GM18870 (cell line): ENCODE results near the gene UNC93B1.

ENCODE experiments used
- ATAC-seq: cut with Tn5 transposase; IDR thresholded peaks from one replicate; pipeline ENCODE4 v1.9.1; 2021; ENCODE audit warnings: moderate library complexity; ENCODE audit not compliant: unreplicated experiment

Gene UNC93B1

DNA sequence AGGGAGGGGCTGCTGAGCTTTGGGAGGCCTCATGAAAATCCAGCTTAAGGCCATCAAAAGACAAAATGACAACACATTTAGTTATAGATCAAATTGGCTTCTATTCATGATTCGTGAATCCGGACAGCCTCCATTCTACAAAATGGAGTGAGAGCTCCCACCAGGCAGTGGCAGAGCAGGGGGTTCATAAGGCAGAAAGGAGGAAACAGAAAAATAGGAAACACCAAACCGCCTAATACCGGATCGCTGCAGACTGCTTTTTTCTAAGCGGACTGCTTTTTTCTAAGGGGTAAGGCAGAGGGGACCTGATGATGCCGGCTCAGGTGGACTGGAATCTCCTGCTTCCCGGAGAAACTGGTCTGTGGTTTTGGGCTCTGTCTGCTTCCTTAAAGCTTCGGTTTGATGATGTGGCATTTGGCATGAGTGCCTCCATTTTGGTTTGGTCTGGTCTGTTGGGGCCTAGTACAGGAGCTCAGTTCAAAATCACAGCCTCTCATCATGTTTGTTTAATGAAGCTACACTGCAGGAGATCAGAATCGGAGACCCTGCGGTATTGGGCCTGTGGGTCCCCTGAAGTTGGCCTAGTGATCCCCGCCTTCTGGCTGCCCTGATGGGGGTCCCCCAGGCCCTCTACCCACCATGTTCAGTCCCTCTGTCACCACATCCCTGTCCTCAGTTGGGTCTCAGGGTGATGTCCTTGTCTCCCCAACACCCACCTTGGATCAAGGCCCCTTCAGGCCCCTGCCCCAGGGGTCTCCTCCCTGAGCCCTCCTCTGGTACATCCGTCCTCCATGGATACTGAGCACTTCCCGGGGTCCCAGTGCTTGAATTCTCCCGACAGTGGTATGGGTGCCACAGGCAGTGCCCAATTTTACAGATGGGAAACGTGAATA lies 7.4 kb upstream of the UNC93B1 start:
- ATAC-seq = no peak

DNA sequence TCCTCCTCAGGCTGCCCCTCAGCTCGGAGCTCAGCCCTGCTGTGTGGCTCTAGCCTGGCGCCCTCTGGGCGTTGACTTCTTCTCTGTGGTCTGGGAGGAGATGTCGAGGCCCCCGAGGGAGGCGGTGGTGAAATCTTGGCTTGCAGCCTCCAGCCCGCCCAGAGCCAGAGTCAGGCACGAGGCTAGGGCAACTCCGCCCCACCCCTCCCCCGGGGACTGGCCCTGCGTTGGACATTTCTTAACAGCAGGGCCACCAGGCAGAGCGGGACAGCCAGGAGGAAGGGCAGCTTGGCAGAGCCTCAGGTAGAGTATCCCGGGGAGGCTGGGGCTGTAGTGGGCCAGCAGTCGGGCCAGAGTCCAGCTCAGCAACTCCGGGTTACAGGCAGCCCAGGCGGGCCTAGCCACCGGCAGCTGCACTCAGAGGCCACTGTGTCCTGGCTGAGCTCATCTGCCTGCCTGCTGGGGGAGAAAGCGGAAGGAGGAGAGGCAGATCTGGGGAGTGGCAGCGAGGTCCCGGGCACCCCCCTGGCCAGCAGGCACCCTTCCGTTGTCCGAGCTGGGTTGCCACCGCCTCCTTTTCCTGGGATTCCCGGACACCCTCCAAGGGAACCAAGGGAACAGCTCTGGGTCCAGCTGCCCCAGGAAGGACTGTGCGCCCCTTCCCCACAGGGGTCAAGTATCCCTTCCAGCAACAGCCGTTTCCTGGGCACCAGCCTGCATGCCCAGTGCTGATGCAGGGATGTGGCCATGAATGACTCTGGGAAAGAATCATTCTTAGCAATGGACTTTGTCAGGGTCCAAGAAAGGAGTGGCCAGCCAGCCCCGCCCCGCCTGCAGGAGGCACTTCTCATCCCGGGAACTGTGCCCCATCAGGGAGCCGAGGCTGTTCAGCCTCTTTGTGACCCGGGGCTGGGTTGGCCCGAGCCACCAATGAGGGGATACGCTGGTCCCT lies 6.5 kb upstream of the UNC93B1 start, which contains the start of gene ALDH3B1:
TSS of gene ALDH3B1 (plus strand) at position 238 of the 952 bp plus-strand sequence. CDS start 4,971 bp downstream, outside the sequence.
- ATAC-seq = no peak

DNA sequence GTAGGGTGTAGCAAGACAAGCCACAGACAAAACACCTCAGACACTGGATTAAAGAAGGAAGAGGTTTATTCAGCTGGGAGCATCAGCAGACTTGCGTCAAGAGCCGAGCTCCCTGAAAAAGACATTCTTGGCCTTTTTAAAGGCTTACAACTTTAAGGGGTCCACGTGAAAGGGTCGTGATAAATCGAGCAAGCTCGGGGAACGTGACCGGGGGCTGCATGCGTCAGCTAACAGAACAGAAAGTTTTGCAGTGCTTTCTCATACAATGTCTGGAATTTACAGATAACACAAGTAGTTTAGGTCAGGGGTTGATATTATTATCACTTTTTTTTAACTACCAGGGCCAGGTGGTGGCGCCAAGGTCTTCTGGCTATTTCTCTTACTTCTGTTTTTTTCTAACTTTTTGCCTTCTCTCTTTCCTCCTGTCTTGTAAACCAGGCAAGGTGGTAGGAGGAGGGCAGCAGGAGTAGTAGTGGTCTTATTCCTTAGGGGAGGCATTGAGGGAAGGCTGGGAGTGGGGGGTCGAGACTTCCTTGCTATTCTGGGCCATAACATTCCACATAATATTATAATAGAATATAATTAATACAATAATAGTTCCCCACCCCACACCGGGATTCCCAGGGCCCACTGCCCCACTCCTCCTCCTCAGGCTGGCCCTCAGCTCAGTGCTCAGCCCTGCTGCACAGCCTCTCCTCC lies 5.6 kb upstream of the UNC93B1 start:
- ATAC-seq = no peak

DNA sequence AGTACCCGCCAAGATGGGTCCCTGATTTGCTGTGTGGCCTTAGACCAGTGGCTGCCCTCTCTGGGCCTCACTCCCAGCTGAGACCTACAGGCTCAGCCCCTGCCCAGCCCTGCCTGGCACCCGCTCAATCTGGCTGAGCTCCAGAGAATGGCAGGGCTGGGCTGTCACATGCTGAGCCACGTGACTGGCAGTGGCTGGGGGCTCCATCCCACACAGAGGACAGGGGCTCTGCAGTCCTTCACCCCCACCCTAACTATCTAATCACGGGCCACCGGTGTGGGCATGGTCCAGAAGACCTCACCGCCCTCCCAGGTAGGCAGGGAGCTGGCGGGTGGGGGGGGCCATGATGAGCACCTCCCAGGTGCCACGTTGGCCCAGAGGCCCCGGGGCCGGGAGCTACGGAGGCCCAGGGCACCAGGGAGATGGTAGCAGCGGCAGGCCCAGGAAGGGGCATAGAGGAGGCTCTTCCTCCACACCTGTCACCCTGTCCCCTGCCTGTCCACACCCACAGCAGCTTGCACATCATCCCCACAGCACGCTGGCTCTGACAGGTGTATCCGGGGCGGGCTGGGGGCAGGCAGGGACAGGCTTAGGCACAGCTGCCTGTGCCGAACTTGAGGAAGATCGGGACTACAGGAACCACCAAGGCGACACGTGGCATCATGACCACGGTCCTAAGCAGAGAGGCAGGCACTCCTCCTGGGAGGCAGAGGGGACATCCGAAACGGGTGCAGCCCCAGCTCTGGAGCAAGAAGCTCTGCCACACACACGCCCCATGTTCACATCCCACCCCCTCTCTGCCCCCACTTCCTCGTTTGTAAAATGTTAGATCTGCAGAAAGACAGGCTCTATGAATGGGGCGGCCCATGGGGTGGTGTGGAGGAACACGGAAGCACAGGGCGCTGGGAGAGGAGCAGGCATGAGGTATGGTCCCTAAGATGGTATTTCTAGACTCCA lies 4.8 kb upstream of the UNC93B1 start:
- no peak for ATAC-seq

DNA sequence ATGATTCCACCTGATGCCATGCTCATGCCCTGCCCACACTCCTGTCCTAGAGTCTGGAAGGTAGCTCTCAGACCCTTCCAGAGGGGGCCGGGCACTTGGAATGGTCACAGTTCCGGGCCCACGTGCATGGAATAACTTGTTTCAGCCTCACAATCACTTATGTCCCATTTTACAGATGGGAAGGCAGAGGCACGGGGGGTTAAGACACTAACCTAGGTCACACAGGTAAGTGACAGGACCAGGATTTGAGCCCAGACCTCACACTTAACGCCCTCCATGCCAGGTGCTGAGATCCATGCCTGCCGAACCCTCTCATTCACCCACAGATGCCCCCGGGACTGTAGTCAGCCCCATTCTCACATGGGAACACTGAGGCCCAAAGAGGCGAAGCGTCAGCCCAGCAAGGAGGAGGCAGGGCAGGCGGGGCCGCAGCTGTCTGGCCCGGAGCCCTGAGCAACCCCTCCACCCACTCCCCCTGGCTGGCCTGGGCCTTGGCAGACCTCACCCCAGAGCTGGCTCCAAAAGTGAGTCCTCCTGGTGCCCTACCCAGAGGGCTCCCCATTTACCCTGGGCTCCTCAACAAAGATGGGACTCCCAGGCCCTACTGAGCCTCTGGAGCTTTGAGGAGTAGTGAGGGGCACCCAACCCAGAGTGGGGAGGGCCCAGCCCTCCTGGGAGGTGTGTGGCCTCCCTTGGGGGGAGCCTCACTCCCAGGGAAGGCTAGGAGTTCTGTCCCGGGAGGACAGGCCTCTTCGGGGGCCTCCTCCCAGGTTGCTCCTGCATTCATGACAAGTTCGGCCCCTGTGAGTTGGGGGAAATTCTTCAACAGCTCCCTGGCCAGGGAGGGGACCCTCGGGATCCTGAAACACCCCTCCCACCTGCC lies 3.8 kb upstream of the UNC93B1 start:
- ATAC-seq = no peak

DNA sequence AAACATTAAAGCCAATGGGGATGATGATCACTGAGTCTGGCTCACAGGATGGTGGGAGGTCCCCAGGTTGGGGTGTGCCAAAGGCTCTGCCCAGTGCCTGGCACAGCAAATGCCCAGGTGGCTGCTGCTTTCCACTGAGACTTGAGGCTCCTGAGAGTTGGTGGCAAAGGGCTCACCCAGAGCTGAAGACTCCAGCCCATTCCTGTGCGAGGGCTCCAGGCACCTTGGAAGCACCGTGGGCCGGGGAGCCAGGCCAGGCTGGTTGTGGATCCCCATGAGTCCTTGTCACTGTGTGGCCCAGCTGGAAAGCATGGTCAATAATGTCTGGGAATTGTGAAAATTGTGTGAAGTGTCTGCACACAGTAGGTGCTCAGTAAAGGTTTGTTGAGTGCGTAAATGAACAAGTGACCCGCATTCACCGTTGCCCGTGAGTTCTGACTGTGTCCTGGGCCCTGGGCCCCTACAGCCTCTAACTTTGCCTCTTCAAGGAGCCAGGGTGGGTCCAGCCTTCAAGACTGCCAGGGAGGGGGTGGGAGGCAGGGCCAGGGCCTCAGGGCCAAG lies 2.8 kb upstream of the UNC93B1 start:
- no peak for ATAC-seq

DNA sequence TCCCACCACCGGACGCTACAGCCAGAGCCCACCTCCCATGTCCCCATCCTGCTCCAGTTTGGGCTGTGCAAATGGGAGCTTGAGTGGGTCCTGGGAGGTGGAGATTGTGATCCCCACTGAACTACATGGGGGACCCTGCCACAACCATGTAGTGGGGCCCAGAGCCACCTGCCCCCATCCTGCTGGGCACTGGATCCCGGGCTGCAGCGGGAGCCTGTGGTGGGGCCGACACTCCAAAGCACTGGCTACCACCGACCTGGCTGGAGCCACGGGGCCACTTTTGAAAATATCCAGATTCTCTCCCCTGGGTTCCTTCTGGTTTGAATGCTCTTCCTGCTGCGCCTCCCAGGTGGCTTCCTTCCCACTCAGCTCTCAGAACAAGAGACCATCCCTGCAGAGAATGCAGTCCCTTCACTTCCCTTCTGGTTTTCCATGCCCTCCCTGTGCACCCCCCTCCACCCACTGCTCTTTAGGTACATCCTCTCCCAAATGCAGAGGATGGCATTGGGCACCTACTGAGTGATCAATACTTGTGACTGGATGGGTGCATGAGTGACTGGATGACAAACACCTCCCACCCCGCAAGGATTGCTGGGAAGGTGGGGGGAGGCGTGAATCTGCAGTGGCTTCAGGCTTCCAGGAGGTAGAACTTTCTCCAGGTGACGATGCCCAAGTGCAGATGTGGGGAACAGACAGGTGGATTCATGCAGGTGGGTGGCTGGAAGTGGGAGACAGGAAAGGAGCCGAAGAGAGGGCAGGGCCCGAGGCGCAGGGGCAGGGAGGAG lies 846 bp upstream of the UNC93B1 start:
- ATAC-seq = no peak

DNA sequence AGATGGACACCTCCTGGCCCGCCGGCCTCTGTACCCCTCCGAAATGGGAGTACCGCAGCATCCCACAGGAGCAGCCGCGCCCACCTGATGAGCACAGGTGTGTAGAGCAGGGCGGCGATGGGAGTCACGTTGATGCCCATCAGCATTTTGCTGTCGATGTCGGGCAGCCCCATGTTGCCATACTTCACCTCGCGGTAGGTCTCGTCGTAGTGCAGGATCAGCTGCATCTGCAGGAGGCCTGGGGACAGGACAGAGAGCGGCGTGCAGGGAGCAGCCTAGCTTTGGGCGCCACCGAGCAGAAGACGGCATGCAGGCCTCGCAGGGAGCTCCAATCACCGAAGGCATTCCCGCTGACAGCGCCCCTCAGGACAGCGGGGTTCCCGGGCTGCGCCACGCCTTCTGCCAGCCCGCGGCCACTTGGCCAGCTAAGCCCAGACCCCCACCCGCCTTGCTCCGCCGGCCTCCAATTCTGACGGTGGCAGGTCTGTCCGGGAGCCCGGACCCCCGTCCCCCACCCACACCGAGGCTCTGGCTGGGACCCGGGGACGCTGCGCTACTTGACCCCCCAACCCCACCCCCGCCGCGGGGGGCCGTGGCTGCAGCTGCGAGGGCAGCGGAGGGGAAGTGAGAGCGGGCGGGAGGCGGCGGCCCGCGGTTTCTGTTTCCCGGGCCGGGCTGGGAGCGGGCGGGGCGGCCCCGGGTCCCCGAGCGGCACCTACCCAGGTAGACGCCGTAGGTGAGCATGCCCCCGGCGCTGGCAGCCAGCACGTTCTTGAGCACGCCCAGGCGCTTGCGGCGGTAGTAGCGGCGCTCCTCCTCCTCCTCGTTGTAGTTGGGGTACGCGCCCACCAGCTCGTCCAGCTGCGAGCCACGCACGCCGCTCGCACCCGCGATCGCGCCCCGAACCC lies 705 bp downstream of the UNC93B1 start:
- no peak for ATAC-seq

DNA sequence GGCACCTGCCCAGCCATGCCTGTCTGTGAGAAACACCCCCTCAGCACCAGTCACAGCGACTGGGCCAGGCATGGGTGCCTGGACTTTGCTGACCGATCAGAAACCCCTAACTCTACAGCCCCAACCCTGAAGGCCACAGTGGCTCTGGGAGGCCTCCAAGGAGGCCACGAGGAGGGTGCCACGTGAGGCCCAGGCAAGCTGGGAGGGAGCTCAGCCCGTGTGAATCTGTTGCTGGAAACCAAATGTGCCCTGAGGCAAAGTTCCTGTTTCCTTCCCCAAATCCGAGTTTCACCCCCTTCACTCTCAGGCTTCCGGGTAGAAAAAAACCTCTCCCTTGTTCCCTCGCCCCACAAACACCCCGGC lies 1.3 kb downstream of the UNC93B1 start:
- no peak for ATAC-seq

DNA sequence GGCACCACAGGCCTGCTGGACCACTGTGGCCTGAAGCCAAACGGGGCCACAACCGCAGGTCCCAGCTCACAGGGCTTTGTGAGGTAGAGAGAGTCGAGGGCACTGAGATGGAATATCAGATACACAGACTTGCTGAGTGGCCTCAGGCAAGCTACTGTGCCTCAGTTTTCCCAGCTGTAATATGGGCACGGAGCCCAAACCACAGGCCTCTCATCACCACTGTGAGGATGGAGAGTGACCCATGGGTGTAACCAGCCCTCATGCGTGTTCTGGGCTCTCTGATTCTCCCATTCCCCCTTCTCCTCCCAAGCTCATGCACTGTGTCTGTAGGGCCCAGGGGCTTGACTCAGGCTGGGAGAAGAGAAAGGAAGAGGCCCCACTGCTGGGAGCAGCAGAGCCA lies 4.2 kb downstream of the UNC93B1 start:
- ATAC-seq = no peak

DNA sequence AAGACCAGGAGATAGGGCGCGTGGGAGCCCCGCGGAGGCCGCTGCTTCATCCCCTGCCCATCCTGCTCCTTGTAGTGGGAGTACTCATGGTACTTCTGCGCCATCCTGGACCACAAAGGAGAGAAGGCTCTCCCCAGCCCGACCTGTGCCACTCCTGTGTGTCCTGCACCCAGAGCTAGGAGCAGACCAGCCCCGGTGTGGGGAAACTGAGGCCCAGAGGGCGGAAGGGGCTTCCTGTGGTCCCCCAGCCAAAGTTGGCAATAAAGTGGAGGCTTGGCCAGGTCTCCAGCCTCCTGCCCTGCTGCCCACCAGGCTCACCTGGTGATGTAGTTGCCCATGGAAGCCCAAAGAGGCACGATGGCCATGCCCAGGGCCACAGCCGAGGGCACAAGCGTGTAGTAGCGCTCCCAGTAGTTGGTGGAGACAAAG lies 4.7 kb downstream of the UNC93B1 start:
- ATAC-seq = no peak

DNA sequence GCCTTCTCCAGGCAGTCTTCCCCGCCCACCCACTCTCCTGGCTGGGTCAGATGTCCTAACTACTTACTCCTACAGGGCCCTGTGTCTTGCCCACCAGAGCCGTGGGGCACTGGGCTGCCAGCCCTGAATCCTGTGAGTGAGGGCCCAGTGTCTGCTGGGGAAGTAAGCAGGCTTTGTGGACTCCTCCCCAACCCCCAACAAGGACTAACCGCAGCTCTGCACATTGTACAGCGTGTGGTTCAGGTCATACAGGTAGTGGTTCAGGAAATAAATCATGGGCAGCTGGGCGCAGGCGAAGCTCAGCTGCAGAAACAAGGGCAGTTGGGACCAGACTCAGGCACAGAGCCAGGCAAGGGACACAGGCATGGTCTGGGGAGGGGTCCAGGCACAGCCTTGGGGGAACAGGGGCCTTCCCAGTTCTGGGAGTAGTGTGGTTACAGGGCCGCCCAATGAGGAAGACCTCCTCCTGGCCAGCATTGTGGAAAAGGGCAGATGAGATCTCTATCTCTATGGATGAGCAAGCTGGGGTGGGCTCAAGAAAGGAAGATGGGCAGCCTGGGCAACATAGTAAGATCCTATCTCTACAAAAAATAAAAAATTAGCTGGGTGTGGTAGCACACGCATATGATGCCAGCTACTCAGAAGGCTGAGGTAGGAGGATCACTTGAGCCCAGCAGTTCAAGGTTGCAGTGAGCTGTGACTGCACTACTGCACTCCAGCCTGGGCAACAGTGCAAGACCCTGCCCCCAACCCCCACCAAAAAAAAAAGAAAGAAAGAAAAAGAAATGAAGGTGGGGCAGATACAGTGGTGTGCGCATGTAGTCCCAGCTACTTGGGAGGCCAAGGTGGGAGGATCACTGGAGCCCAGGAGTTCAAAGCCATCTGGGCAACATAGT lies 5.5 kb downstream of the UNC93B1 start:
- ATAC-seq = no peak

DNA sequence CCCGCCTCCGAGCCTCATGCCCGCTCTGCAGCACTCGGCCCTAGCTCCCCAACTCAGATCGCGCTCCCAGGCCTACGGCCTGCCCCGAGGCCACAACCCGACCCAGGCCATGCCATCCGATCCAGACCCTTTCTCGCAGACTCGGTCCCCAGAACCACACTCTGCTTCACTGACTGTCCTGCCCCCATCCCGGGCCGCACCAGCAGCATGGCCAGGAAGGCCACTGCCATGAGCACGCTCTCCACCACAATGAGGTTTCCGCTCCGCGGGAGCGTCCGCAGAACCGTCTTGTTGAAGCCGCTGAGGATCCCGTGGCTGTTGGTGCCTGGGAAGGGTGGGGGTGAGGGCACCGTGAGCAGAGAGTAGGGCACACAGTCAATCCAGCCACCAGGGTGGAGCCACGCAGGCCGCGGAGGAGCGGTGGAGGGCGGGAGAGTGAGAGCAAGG lies 6.4 kb downstream of the UNC93B1 start:
- ATAC-seq = no peak

DNA sequence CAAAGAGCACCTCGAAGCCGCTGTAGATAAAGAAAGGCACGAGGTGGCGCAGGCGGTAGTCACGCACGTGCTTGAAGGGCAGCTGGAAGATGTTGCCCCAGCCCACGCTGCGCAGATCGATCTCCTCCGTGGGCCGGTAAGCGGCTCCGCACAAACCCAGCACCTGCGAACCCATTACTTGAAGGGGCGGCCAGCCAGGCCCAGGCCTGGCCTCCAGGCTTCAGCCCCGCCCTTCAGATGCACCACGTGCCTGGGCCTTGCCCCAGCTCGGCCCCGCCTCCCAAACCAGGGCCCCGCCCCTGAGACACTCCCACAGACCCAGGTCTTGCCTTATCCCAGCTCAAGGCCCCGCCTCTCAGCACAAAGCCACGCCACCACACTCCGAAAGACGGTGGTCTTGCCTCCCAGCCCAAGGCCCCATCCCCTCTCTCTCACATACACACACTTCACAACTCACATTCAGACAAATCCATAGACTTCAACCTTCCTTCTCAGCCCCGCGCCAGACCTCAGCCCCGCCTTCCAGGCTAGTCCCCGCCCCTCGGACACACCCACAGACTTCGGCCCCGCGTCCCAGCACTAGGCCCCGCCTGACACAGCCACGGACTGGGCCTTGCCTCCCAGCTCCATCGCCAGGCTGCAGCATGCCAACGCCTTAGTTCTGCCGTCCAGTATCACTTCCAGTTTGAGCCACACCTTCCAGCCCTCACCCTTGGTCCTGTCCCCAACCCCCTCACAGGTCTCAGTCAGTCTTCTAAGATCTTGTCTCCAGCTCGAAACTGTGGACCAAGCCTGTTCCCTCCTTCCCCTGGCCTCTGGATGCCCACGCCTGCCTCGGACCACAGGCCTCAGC lies 7.0 kb downstream of the UNC93B1 start:
- ATAC-seq = no peak

DNA sequence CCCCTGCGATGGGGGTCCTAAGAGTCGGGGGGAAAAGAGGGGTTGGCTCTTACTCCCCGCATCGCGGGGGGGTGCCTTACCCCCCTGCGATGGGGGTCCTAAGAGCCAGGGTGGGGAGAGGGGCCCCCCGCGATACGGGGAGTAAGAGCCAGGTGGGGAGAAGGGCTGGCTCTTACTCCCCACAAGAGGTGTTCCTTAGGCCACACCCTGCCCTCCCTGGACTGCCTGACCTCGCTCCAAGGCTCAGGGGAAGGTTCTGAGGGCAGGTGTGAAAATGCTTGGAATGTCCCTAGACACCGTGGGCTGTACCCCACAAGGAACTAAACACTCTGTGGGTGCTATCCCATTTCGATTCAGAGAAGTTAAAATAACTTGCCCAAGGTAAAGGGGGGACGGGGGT lies 7.8 kb downstream of the UNC93B1 start:
- ATAC-seq = no peak
